Smooth muscle cell (in vitro differentiated cells): ENCODE measurements around the gene KCNK2. TPM values are rescaled to one million over a fixed set of nuclear protein-coding genes. Genes with fewer than 3 reads are reported as not detected.

Source experiments
- DNase-seq: peaks from one replicate; lab custom pipeline; 2025; ENCODE audit not compliant: unreplicated experiment; lab: John Stamatoyannopoulos, UW
- H2AFZ ChIP-seq: fragments of 200-600 bp; sonication (generic); 2 replicates; pipeline ENCODE4 v1.6.0; 2016; ENCODE audit warnings: antibody characterized with exemption, low read depth, mild to moderate bottlenecking
- H3F3A ChIP-seq: fragments of 200-600 bp; sonication (generic); 2 replicates; pipeline ENCODE4 v1.6.0; 2017; ENCODE audit warnings: antibody characterized with exemption, low read depth
- H3K27ac ChIP-seq: fragments of 200-600 bp; sonication (generic); 2 replicates; pipeline ENCODE4 v1.5.1; 2016; ENCODE audit warnings: low read depth, mild to moderate bottlenecking
- H3K27me3 ChIP-seq: fragments of 200-600 bp; sonication (generic); 2 replicates; pipeline ENCODE4 v1.6.1; 2016; ENCODE audit warnings: low read depth, mild to moderate bottlenecking
- H3K36me3 ChIP-seq: fragments of 200-600 bp; sonication (generic); 2 replicates; pipeline ENCODE4 v1.5.1; 2016; ENCODE audit warnings: low read depth
- H3K4me1 ChIP-seq: fragments of 200-600 bp; sonication (generic); 2 replicates; pipeline ENCODE4 v1.5.1; 2016; ENCODE audit warnings: low read depth
- H3K4me2 ChIP-seq: fragments of 200-600 bp; sonication (generic); 2 replicates; pipeline ENCODE4 v1.6.0; 2016; ENCODE audit warnings: mild to moderate bottlenecking
- H3K4me3 ChIP-seq: fragments of 200-600 bp; sonication (generic); 2 replicates; pipeline ENCODE4 v1.5.1; 2016; ENCODE audit warnings: mild to moderate bottlenecking
- H3K79me2 ChIP-seq: fragments of 200-600 bp; sonication (generic); 2 replicates; pipeline ENCODE4 v1.6.0; 2016; ENCODE audit warnings: low read depth, mild to moderate bottlenecking
- H3K9ac ChIP-seq: fragments of 200-600 bp; sonication (generic); 2 replicates; pipeline ENCODE4 v1.6.0; 2016; ENCODE audit warnings: low read depth
- H3K9me3 ChIP-seq: fragments of 200-600 bp; sonication (generic); replicated peaks from 2 replicates; pipeline ENCODE4 v1.5.1; 2016; ENCODE audit warnings: low read depth
- H4K20me1 ChIP-seq: fragments of 200-600 bp; sonication (generic); 2 replicates; pipeline ENCODE4 v1.6.0; 2016; ENCODE audit warnings: low read depth
- CTCF ChIP-seq: fragments of 200-600 bp; sonication (generic); IDR thresholded peaks from 2 replicates; pipeline ENCODE4 v1.5.1; 2017; ENCODE audit warnings: borderline replicate concordance, mild to moderate bottlenecking, antibody characterized with exemption; ENCODE audit not compliant: insufficient read depth, poor library complexity, severe bottlenecking
- WGBS: methylation state at CpG from one replicate; pipeline ENCODE4 v1.1.7; 2016; ENCODE audit warnings: low lambda C conversion rate; 5-methylcytosine and 5-hydroxymethylcytosine counted together
- polyA plus RNA-seq: library from polyadenylated mRNA; unstranded; fragments of >200 nt; fragmentation: Nextera tagmentation; extraction: Ambion mirVana; gene quantifications from 2 replicates; pipeline ENCODE4 v1.2.1, GENCODE V29; 2016
- total RNA-seq: library from RNA; depleted of rRNA; stranded (reverse); fragments of >200 nt; gene quantifications from 2 replicates; pipeline ENCODE4 v1.2.3, GENCODE V29; 2014

The KCNK2 gene
- total and polyA plus RNA-seq, 2 experiments from 2014 or later, result not detected

- no peaks in the 10 kb centered on the region for H3F3A ChIP-seq
- no peaks in the 10 kb centered on the region for H3K27me3 ChIP-seq
- WGBS, result 92% methylated on average over 4 of the region's 4 CpGs
Measured at GRCh38 chr1:215220346-215220745, 137.8 kb downstream of the KCNK2 start.

GRCh38 chr1:215226757-215227156 is 144.2 kb downstream of the KCNK2 start:
- DNase-seq, result no peak
- H3K4me3 ChIP-seq, result no peak overlapping the region
- WGBS, result 77% methylated on average over 2 of the region's 2 CpGs
- no peaks in the 10 kb centered on the region for H3K4me1 ChIP-seq
- no peak overlapping the region for H3K9ac ChIP-seq
- no peak overlapping the region for H3K4me2 ChIP-seq
- H3K79me2 ChIP-seq, result no peaks in the 10 kb centered on the region
- H3K36me3 ChIP-seq, result no peaks in the 10 kb centered on the region
- no peak for TF ChIP-seq CTCF
- no peaks in the 10 kb centered on the region for H3K27me3 ChIP-seq
- no peak overlapping the region for H3K27ac ChIP-seq
- H4K20me1 ChIP-seq, result no peaks in the 10 kb centered on the region
- H2AFZ ChIP-seq, result no peak overlapping the region
- no peaks in the 10 kb centered on the region for H3K9me3 ChIP-seq
- no peaks in the 10 kb centered on the region for H3F3A ChIP-seq

More at GRCh38 chr1:215220346-215220745, 137.8 kb downstream of the KCNK2 start:
- Histone ChIP-seq H3K4me1 (no peaks in the 10 kb centered on the region), H3K27ac (no peak overlapping the region), H3K9ac (no peak overlapping the region), H3K4me2 (no peak overlapping the region), H3K79me2 (no peaks in the 10 kb centered on the region), H3K36me3 (no peaks in the 10 kb centered on the region), H4K20me1 (no peaks in the 10 kb centered on the region), H2AFZ (no peak overlapping the region), H3K4me3 (no peak overlapping the region), H3K9me3 (no peaks in the 10 kb centered on the region)
- no peak for DNase-seq
- TF ChIP-seq CTCF, result no peak

- no peak overlapping the region for H3K27ac ChIP-seq
- H4K20me1 ChIP-seq, result no peaks in the 10 kb centered on the region
- no peak for TF ChIP-seq CTCF
- no peak overlapping the region for H2AFZ ChIP-seq
- H3K36me3 ChIP-seq, result no peaks in the 10 kb centered on the region
- H3K9ac ChIP-seq, result no peak overlapping the region
- H3K79me2 ChIP-seq, result no peaks in the 10 kb centered on the region
- H3K27me3 ChIP-seq, result no peaks in the 10 kb centered on the region
- H3K4me2 ChIP-seq, result no peak overlapping the region
- H3K4me3 ChIP-seq, result no peak overlapping the region
- H3K9me3 ChIP-seq, result no peaks in the 10 kb centered on the region
- DNase-seq, result no peak
- no peaks in the 10 kb centered on the region for H3K4me1 ChIP-seq
- WGBS, result 77% methylated on average over 6 of the region's 6 CpGs
- no peaks in the 10 kb centered on the region for H3F3A ChIP-seq
Measured at GRCh38 chr1:215228193-215228592, 145.7 kb downstream of the KCNK2 start.

- H3K4me1 ChIP-seq, result no peaks in the 10 kb centered on the region
- no peaks in the 10 kb centered on the region for H3K79me2 ChIP-seq
- peaks cover 8% of the 10 kb centered on the region for H3F3A ChIP-seq
- H3K4me3 ChIP-seq, result no peak overlapping the region
- H3K27me3 ChIP-seq, result no peaks in the 10 kb centered on the region
- H3K36me3 ChIP-seq, result no peaks in the 10 kb centered on the region
- H3K4me2 ChIP-seq, result no peak overlapping the region
- no peak overlapping the region for H3K27ac ChIP-seq
- no peak overlapping the region for H2AFZ ChIP-seq
- WGBS, result 93% methylated on average over 3 of the region's 3 CpGs
- no peak for DNase-seq
- no peaks in the 10 kb centered on the region for H3K9me3 ChIP-seq
- TF ChIP-seq CTCF, result no peak
- no peak overlapping the region for H3K9ac ChIP-seq
- no peaks in the 10 kb centered on the region for H4K20me1 ChIP-seq
Measured at GRCh38 chr1:215241451-215241850, 158.9 kb downstream of the KCNK2 start.
